Testis (tissue), 3 donors: Measurements from ENCODE around the gene HAS3. TPM values are rescaled to one million over a fixed set of nuclear protein-coding genes. Genes with fewer than 3 reads are reported as not detected.
"Not testable (repeated sequence)": the region's sequence is repeated elsewhere in the genome, so short reads cannot be mapped to it uniquely, and the experiment has no call there.

ENCODE experiments used
- DNase-seq: peaks from one replicate; pipeline ENCODE4 v3.0.0-alpha.2; 2019
- H3K27ac ChIP-seq, 2 donors: fragments of 200-600 bp; sonication (generic); one replicate each; pipeline ENCODE4 v1.5.1; 2019
- H3K27me3 ChIP-seq: fragments of 200-600 bp; sonication (generic); one replicate; pipeline ENCODE4 v1.5.1; 2019
- H3K36me3 ChIP-seq: fragments of 200-600 bp; sonication (generic); one replicate; pipeline ENCODE4 v1.5.1; 2017; ENCODE audit warnings: low read depth; ENCODE audit errors: missing control alignments
- H3K4me1 ChIP-seq: fragments of 200-600 bp; sonication (generic); one replicate; pipeline ENCODE4 v1.5.1; 2019
- H3K4me3 ChIP-seq, 2 donors: fragments of 200-600 bp; sonication (generic); one replicate each; pipeline ENCODE4 v1.5.1; 2017 to 2019
- H3K9me3 ChIP-seq: fragments of 200-600 bp; sonication (generic); one replicate; pipeline ENCODE4 v1.5.1; 2017
- CTCF ChIP-seq, 3 experiments: fragments of 450-650 bp in 2 of 3; fragments of 200-600 bp in 1 of 3; sonication (generic) in 1 of 3; IDR thresholded peaks; one replicate each; pipeline ENCODE4 v1.5.1; 2016 to 2019; ENCODE audit warnings: antibody characterized with exemption in 3 of 3, mild to moderate bottlenecking in 2 of 3, moderate library complexity in 1 of 3
- POLR2A ChIP-seq: fragments of 450-650 bp; IDR thresholded peaks from one replicate; pipeline ENCODE4 v1.6.1; 2017; ENCODE audit warnings: antibody characterized with exemption, mild to moderate bottlenecking, moderate library complexity
- WGBS, 2 donors: methylation state at CpG; one replicate each; pipeline ENCODE4 v1.1.5; 2018; 5-methylcytosine and 5-hydroxymethylcytosine counted together
- intact Hi-C: fragments of 100-400 bp; cut with DNase I; formaldehyde crosslinking; loops from one replicate; pipeline ENCODE4 v1.15.1; 2023; ENCODE audit warnings: low total_unique reads
- polyA plus RNA-seq: library from polyadenylated mRNA; stranded (reverse); fragments of 350-450 nt; fragmentation: Illumina TruSeq; extraction: RNeasy Lipid Tissue Mini Kit (QIAGEN cat#74804); gene quantifications from one replicate; pipeline ENCODE4 v1.2.3, GENCODE V29; 2014; ENCODE audit warnings: low read depth, low replicate concordance; ENCODE audit not compliant: insufficient read depth
- total RNA-seq, 2 donors: library from RNA; depleted of rRNA; stranded (reverse); fragments of >200 nt; gene quantifications; one replicate each; pipeline ENCODE4 v1.2.3, GENCODE V29; 2016

Gene HAS3
- total and polyA plus RNA-seq, 3 donors from 2014 or later, result 4.7 to 7.7 (median 4.8) TPM

- no peak overlapping the region for H3K27ac ChIP-seq
- H3K9me3 ChIP-seq, result no peaks in the 10 kb centered on the region
- H3K4me3 ChIP-seq, result no peak overlapping the region
- peaks cover 14% of the 10 kb centered on the region for H3K4me1 ChIP-seq
- WGBS, 2 donors, result 86 to 89% methylated on average over 5 of the region's 5 CpGs
- TF ChIP-seq POLR2A, result no peak
- TF ChIP-seq CTCF (IDR thresholded peaks at IDR 0.05), result no peak
- DNase-seq, result no peak
- H3K36me3 ChIP-seq, result peaks cover 4% of the 10 kb centered on the region
- intact Hi-C loops, result no loop called here
- H3K27me3 ChIP-seq, result no peaks in the 10 kb centered on the region
Observed at GRCh38 chr16:69141014-69141413, 35.6 kb downstream of the HAS3 start.

- H3K27ac ChIP-seq, result no peak overlapping the region
- TF ChIP-seq CTCF (IDR thresholded peaks at IDR 0.05) (no peak), POLR2A (no peak)
- H3K4me1 ChIP-seq, result peaks cover 18% of the 10 kb centered on the region
- WGBS, 2 donors, result 91 to 97% methylated on average over 4 of the region's 4 CpGs
- intact Hi-C loops, result no loop called here
- H3K27me3 ChIP-seq, result no peaks in the 10 kb centered on the region
- no peaks in the 10 kb centered on the region for H3K9me3 ChIP-seq
- H3K36me3 ChIP-seq, result peaks cover 4% of the 10 kb centered on the region
- H3K4me3 ChIP-seq, result no peak overlapping the region
- DNase-seq, result no peak
Observed at GRCh38 chr16:69141936-69142335, 36.5 kb downstream of the HAS3 start.

- H3K27me3 ChIP-seq, result no peaks in the 10 kb centered on the region
- H3K9me3 ChIP-seq, result no peaks in the 10 kb centered on the region
- no peak overlapping the region for H3K4me3 ChIP-seq
- no peak overlapping the region for H3K27ac ChIP-seq
- peaks cover 4% of the 10 kb centered on the region for H3K36me3 ChIP-seq
- TF ChIP-seq POLR2A (no peak), CTCF (IDR thresholded peaks at IDR 0.05) (no peak)
- peaks cover 18% of the 10 kb centered on the region for H3K4me1 ChIP-seq
- 84 to 86% methylated on average over 11 of the region's 11 CpGs for WGBS, 2 donors
- intact Hi-C loops, result no loop called here
- no peak for DNase-seq
Observed at GRCh38 chr16:69143116-69143515, 37.7 kb downstream of the HAS3 start.

- Histone ChIP-seq H3K27ac (peak overlapping the region; percentile 57 to 77), H3K4me3 (no peak overlapping the region), H3K4me1 (peaks cover 18% of the 10 kb centered on the region), H3K36me3 (no peaks in the 10 kb centered on the region), H3K9me3 (no peaks in the 10 kb centered on the region), H3K27me3 (no peaks in the 10 kb centered on the region)
- DNase-seq, result peak; percentile 62
- TF ChIP-seq CTCF (IDR thresholded peaks at IDR 0.05), result no peak
- TF ChIP-seq POLR2A, result no peak
- WGBS, 2 donors, result 29 to 30% methylated on average over 4 of the region's 4 CpGs
- intact Hi-C loops, result no loop called here
Observed at GRCh38 chr16:69145658-69146057, 40.2 kb downstream of the HAS3 start.

GRCh38 chr16:69149621-69150020, 44.2 kb downstream of the HAS3 start:
- not testable (repeated sequence) for H3K9me3 ChIP-seq, H3K27me3 ChIP-seq, H3K36me3 ChIP-seq, H3K27ac ChIP-seq, DNase-seq, H3K4me3 ChIP-seq
- intact Hi-C loops, result loop anchor here (5.0 kb wide), 1 partner anchor 138 kb away; no protein-coding TSS in a partner anchor
- WGBS, 2 donors, result 81 to 87% methylated on average over 9 of the region's 9 CpGs
- peaks cover 17% of the 10 kb centered on the region for H3K4me1 ChIP-seq
